Retinal pigment epithelial cell (primary cell): ENCODE data around the gene BMP6.

Source experiments
- DNase-seq: peaks from one replicate; pipeline ENCODE4 v3.0.0-alpha.2; 2010; ENCODE audit warnings: low read depth
- H3K4me3 ChIP-seq: 2 replicates; pipeline ENCODE4 v1.5.1; 2011; ENCODE audit warnings: mild to moderate bottlenecking, low read length, control low read depth, moderate library complexity
- CTCF ChIP-seq: conservative IDR thresholded peaks from 2 replicates; pipeline ENCODE4 v1.5.1; 2011; ENCODE audit warnings: low read depth, low read length, control low read depth, inconsistent platforms

BMP6 gene

GRCh38 chr6:7880718-7881107 is 154.8 kb downstream of the BMP6 start:
- no peak overlapping the region for H3K4me3 ChIP-seq
- no peak for DNase-seq
- TF ChIP-seq CTCF = no peak

GRCh38 chr6:7881765-7882500 is 156.0 kb downstream of the BMP6 start:
- DNase-seq = no peak
- no peak overlapping the region for H3K4me3 ChIP-seq
- TF ChIP-seq CTCF = no peak

- no peak for TF ChIP-seq CTCF
- DNase-seq = no peak
Measured at GRCh38 chr6:7882505-7883257, 156.8 kb downstream of the BMP6 start.

GRCh38 chr6:7883381-7883780 is 157.5 kb downstream of the BMP6 start:
- no peak for DNase-seq
- H3K4me3 ChIP-seq = no peak overlapping the region

More at GRCh38 chr6:7882505-7883257, 156.8 kb downstream of the BMP6 start:
- no peak overlapping the region for H3K4me3 ChIP-seq

GRCh38 chr6:7886132-7886531 is 160.2 kb downstream of the BMP6 start:
- TF ChIP-seq CTCF = no peak
- no peak overlapping the region for H3K4me3 ChIP-seq
- DNase-seq = no peak

More at GRCh38 chr6:7883381-7883780, 157.5 kb downstream of the BMP6 start:
- TF ChIP-seq CTCF = no peak

GRCh38 chr6:7887278-7887991 is 161.5 kb downstream of the BMP6 start:
- no peak for TF ChIP-seq CTCF
- no peak for DNase-seq

More at GRCh38 chr6:7887278-7887991, 161.5 kb downstream of the BMP6 start:
- H3K4me3 ChIP-seq = no peak overlapping the region
